ENCODE measurements around the gene CPXM2.

- TF ChIP-seq CTCF (IDR thresholded peaks at IDR 0.05) (no peak), POLR2A (IDR thresholded peaks at IDR 0.05) (no peak)
Observed at GRCh38 chr10:123833170-123833850, 58.3 kb downstream of the CPXM2 start.

Data from uterus (tissue), 2 donors.